ENCODE data around the gene SMYD3. TPM values are rescaled to one million over a fixed set of nuclear protein-coding genes. Genes with fewer than 3 reads are reported as not detected.

The SMYD3 gene
- total and polyA plus RNA-seq, 9 donors, result 8.0 to 13.9 (median 9.6) TPM

DNA sequence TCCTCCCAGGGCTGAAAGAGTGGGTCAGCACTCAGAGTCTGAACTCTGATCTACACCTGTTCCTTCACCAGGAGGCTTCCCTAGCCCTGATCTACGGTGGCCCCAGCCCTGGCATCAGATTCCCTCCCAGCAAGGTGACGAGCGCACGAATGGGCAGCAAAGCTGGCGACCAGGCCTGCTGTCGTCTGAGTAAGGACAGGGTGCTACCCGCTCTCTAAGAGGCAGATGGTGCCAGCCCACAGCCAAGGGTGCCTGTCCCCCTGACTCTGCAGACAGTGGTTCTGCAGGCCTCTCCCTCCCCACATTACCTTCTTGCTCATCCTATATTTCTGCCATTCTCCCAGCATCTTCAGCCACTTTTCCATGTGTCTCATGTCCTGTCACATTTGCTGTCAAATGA lies 10.3 kb upstream of the SMYD3 start:
- no peaks in the 10 kb centered on the region for H3K36me3 ChIP-seq (ENCODE audit: control insufficient read depth, insufficient read depth, low read length)
- DNase-seq, result no peak
- peaks cover 14% of the 10 kb centered on the region for H3K9me3 ChIP-seq (replicated peaks; ENCODE audit: control insufficient read depth, low read depth, low read length)
- no peak overlapping the region for H3K4me3 ChIP-seq (ENCODE audit: low read length)
- no peak overlapping the region for H3K27ac ChIP-seq (ENCODE audit: low read length)
- 87% methylated on average over 7 of the region's 7 CpGs for WGBS (ENCODE audit: insufficient coverage)
- no peaks in the 10 kb centered on the region for H3K27me3 ChIP-seq (ENCODE audit: control insufficient read depth, insufficient read depth, low read length)
- H3K4me1 ChIP-seq (ENCODE audit: control insufficient read depth, insufficient read depth, low read length), result no peaks in the 10 kb centered on the region

DNA sequence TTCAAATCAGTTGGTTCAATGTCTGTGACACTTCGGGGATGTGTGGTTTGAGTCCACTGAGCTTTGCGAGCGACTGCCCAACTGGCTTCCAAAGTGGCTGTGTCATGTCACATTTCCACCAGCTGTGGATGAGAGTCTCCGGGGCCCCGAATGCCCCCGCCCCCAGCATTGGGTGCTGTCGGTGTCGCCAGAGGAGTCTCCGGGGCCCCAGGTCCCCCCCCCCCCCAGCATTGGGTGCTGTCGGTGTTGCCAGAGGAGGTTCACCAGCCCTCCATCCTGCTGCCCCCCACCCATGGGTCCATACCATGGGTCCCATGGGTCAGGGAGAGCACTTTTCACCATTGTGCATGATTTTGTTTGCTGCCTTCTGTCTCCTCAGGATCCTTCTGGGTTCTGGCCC lies 9.0 kb upstream of the SMYD3 start:
- no peaks in the 10 kb centered on the region for H3K27me3 ChIP-seq (ENCODE audit: control insufficient read depth, insufficient read depth, low read length)
- H3K27ac ChIP-seq (ENCODE audit: low read length), result no peak overlapping the region
- no peaks in the 10 kb centered on the region for H3K4me1 ChIP-seq (ENCODE audit: control insufficient read depth, insufficient read depth, low read length)
- H3K9me3 ChIP-seq (replicated peaks; ENCODE audit: control insufficient read depth, low read depth, low read length), result peaks cover 14% of the 10 kb centered on the region
- no peak for DNase-seq
- 89% methylated on average over 3 of the region's 10 CpGs for WGBS (ENCODE audit: insufficient coverage)
- no peak overlapping the region for H3K4me3 ChIP-seq (ENCODE audit: low read length)
- H3K36me3 ChIP-seq (ENCODE audit: control insufficient read depth, insufficient read depth, low read length), result no peaks in the 10 kb centered on the region

DNA sequence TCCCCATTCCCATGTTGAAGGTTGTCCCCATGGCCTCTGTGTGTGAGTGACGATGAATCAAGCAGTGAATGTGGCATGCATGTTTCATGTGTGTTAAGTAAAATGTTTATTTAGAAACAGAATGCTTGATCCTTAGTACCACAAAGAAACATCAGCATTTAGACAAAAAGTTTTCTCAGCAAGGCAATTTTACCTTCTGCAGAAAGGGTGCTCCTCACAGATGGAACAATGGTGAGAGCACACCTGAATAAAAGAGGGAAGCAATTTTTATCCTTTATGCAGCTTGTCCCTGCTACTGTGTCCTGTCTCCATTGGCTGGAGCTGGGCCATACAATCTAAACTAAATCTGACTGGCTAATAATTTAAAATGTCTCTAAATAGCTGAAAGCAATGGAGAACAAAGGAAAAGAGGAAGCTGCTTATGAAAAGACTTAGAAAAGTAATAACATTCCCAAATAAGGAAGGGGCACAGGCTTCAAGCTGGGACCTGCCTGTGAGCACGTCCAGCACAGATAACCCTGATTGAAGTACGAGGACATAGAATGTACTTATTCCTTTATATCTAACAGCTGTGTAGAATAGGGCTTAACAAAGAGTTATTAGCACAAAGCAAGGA lies 8.4 kb upstream of the SMYD3 start:
- DNase-seq, result no peak
- Histone ChIP-seq H3K36me3 (ENCODE audit: control insufficient read depth, insufficient read depth, low read length) (no peaks in the 10 kb centered on the region), H3K9me3 (replicated peaks; ENCODE audit: control insufficient read depth, low read depth, low read length) (peaks cover 14% of the 10 kb centered on the region), H3K27ac (ENCODE audit: low read length) (no peak overlapping the region), H3K4me3 (ENCODE audit: low read length) (no peak overlapping the region), H3K27me3 (ENCODE audit: control insufficient read depth, insufficient read depth, low read length) (no peaks in the 10 kb centered on the region), H3K4me1 (ENCODE audit: control insufficient read depth, insufficient read depth, low read length) (no peaks in the 10 kb centered on the region)
- WGBS (ENCODE audit: insufficient coverage), result no CpG with 5 or more reads among the region's 3 CpGs

DNA sequence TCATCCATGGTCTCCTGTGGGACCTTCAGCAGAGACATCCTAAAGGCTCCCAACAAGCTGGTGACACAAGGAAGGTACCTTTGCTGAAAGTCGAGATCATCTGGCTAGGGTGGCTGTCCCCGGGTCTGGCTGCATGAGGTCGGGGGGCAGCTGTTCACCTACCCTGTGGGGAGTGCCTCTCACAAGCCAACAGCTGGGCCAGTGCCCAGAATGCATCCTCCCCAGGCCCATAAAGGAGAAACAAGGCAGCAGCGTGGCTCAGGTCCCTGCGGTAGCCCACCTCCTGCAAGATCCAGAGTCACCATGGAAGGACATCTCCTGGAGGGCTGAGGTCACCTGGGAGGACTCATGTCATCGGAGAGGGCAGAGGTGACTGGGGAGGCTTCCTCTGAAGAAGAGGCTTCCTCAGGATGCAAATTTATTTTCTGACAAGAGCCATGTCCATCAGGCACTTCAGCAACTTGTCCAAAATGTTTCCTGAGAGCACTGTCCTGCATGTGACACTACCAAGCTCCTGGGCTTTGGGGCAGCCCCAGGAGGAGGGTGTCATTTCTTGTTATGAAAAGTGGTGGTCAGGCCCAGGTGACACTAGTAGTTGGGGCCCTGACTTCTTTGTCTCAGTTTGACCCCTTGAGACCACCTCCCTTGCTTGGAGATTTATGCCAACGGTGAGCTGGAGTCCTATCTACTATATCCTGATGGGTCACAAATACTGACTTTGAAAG lies 6.7 kb upstream of the SMYD3 start:
- Histone ChIP-seq H3K4me1 (ENCODE audit: control insufficient read depth, insufficient read depth, low read length) (no peaks in the 10 kb centered on the region), H3K27me3 (ENCODE audit: control insufficient read depth, insufficient read depth, low read length) (no peaks in the 10 kb centered on the region), H3K4me3 (ENCODE audit: low read length) (no peak overlapping the region), H3K27ac (ENCODE audit: low read length) (no peak overlapping the region), H3K36me3 (ENCODE audit: control insufficient read depth, insufficient read depth, low read length) (no peaks in the 10 kb centered on the region), H3K9me3 (replicated peaks; ENCODE audit: control insufficient read depth, low read depth, low read length) (peaks cover 14% of the 10 kb centered on the region)
- WGBS (ENCODE audit: insufficient coverage), result 98% methylated on average over 5 of the region's 7 CpGs
- no peak for DNase-seq

DNA sequence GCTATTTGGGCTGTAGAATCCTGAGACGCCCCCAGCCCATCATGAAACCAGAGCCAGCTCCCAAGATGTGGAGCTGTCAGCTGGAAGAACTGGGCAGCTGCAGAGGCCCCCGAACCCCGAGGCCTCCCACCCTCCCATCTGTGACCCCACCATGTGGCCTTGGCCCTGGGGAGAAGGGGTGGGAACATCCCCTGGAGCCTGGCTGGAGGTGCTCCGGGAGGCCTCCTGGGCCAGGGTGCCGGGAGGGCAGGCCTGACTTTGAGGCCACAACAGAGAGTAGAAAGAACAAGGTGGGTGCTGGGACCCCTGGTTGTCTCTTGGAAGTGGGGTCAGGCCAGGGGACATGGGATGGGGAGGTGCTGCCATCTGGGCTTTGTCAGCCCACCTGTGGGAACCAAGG lies 6.0 kb upstream of the SMYD3 start:
- no peaks in the 10 kb centered on the region for H3K4me1 ChIP-seq (ENCODE audit: control insufficient read depth, insufficient read depth, low read length)
- WGBS (ENCODE audit: insufficient coverage), result 86% methylated on average over 2 of the region's 5 CpGs
- H3K27ac ChIP-seq (ENCODE audit: low read length), result no peak overlapping the region
- no peaks in the 10 kb centered on the region for H3K36me3 ChIP-seq (ENCODE audit: control insufficient read depth, insufficient read depth, low read length)
- H3K27me3 ChIP-seq (ENCODE audit: control insufficient read depth, insufficient read depth, low read length), result no peaks in the 10 kb centered on the region
- no peak for DNase-seq
- peaks cover 14% of the 10 kb centered on the region for H3K9me3 ChIP-seq (replicated peaks; ENCODE audit: control insufficient read depth, low read depth, low read length)
- no peak overlapping the region for H3K4me3 ChIP-seq (ENCODE audit: low read length)

DNA sequence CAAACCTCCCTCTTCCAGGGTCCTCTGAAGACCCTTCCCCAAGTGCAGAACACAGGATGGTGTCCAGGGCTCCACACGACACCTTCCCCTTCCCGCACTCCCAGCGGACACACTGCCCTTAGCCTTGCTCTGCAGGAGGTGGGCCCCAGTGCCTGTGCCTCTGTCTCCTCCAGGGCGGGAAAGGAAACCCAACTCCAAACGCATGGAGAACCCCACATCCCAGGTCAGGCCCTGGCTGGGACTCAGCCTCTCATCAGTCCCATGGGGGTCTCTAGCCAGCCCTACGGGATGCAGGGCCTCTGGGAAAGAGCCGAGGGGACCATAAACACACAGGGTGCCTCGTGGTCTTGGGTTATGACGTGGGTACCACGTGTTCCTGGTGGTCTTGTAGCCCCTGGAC lies 5.6 kb upstream of the SMYD3 start:
- H3K36me3 ChIP-seq (ENCODE audit: control insufficient read depth, insufficient read depth, low read length), result no peaks in the 10 kb centered on the region
- H3K27ac ChIP-seq (ENCODE audit: low read length), result no peak overlapping the region
- no peak for DNase-seq
- H3K4me3 ChIP-seq (ENCODE audit: low read length), result no peak overlapping the region
- no peaks in the 10 kb centered on the region for H3K4me1 ChIP-seq (ENCODE audit: control insufficient read depth, insufficient read depth, low read length)
- peaks cover 14% of the 10 kb centered on the region for H3K9me3 ChIP-seq (replicated peaks; ENCODE audit: control insufficient read depth, low read depth, low read length)
- WGBS (ENCODE audit: insufficient coverage), result 85% methylated on average over 10 of the region's 10 CpGs
- H3K27me3 ChIP-seq (ENCODE audit: control insufficient read depth, insufficient read depth, low read length), result no peaks in the 10 kb centered on the region

DNA sequence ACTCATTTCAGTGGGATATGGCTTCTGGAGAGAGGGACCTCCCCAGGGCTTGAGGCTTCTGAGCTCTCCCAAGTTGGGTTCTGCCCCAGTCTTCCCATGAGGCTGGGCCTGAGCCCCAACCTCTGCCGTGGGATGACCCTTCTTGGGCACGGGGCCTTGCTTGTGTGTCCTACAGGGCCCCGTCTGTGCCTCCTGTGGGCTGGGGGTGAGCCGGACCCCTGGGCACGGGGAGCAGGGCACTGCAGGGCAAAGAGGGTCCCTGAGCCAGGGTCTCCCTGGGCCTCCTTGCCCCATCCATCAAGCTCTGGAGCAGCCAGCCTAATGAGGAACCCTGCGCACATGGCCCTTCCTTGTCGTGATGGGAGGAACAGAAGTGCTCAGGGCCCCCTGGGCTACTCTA lies 5.2 kb upstream of the SMYD3 start:
- H3K27me3 ChIP-seq (ENCODE audit: control insufficient read depth, insufficient read depth, low read length), result no peaks in the 10 kb centered on the region
- no peaks in the 10 kb centered on the region for H3K36me3 ChIP-seq (ENCODE audit: control insufficient read depth, insufficient read depth, low read length)
- no peak for DNase-seq
- peaks cover 14% of the 10 kb centered on the region for H3K9me3 ChIP-seq (replicated peaks; ENCODE audit: control insufficient read depth, low read depth, low read length)
- no peaks in the 10 kb centered on the region for H3K4me1 ChIP-seq (ENCODE audit: control insufficient read depth, insufficient read depth, low read length)
- H3K4me3 ChIP-seq (ENCODE audit: low read length), result no peak overlapping the region
- 94% methylated on average over 7 of the region's 7 CpGs for WGBS (ENCODE audit: insufficient coverage)
- H3K27ac ChIP-seq (ENCODE audit: low read length), result no peak overlapping the region

DNA sequence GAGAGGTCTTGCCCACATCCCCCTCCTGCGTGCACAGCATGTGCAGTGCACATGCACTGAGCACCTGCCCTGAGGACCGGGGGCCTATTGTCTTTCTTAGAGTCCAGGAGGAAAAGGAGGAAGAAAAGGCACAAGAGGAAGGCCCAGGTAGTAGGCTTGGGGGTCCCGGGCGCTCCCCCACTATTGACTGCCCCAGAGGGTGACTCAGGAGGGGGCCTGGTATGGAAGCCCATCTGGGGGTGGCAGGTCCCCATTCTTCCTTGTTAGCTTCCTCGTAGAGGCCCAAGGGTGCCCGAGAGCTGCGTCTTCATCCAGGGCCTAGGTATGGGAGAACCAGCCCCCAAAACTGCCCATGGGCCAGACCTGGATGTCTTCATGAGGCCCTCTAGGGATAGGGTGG lies 4.1 kb upstream of the SMYD3 start:
- Histone ChIP-seq H3K9me3 (replicated peaks; ENCODE audit: control insufficient read depth, low read depth, low read length) (peaks cover 6% of the 10 kb centered on the region), H3K27ac (ENCODE audit: low read length) (no peak overlapping the region), H3K4me1 (ENCODE audit: control insufficient read depth, insufficient read depth, low read length) (peaks cover 5% of the 10 kb centered on the region), H3K36me3 (ENCODE audit: control insufficient read depth, insufficient read depth, low read length) (no peaks in the 10 kb centered on the region), H3K4me3 (ENCODE audit: low read length) (no peak overlapping the region), H3K27me3 (ENCODE audit: control insufficient read depth, insufficient read depth, low read length) (no peaks in the 10 kb centered on the region)
- 89% methylated on average over 3 of the region's 7 CpGs for WGBS (ENCODE audit: insufficient coverage)
- DNase-seq, result no peak

DNA sequence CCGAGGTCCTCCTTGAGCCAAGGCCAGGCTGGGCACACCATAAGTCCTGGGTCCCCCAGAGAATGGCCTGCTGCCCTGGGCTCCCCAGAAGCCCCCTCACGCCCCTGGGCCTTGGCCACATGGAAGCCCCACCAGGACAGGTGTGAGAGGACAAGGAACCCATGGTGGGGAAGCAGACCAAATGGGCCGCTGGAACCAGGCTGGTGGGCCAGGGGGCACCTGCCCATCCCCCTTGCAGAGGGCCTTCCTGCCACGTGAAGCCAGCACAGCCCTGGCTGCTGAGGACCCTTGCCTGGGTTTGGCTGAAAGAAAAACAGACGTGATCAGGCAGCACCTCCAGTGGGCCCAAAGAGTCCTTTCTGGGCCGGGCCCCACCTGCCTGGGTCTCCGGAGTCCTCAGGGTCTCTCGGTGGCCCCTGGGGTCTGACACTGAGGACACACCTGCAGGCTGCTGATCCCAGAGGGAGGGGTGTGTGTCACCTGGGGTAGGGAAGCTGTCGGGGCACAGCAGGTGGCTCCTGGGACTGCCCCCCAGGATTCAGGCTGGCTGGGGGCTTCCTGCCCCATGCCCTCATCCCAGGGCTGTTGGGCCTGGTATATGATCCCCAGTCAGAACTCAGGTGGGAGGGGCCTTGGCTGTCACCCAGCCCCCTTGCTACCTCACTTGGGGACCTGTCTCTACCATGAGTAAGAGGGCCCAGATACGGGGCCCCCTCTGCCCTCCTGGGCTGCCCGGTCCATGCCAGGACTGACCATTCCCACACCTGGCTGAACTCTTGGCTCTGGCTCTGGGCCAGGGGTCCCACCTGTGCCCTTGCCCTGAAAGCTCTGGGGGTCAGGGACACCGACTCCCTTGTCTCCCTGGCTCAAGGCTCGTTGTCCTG lies 3.3 kb upstream of the SMYD3 start:
- peaks cover 6% of the 10 kb centered on the region for H3K4me1 ChIP-seq (ENCODE audit: control insufficient read depth, insufficient read depth, low read length)
- H3K27ac ChIP-seq (ENCODE audit: low read length), result no peak overlapping the region
- WGBS (ENCODE audit: insufficient coverage), result 78% methylated on average over 8 of the region's 13 CpGs
- DNase-seq, result no peak
- H3K27me3 ChIP-seq (ENCODE audit: control insufficient read depth, insufficient read depth, low read length), result no peaks in the 10 kb centered on the region
- H3K36me3 ChIP-seq (ENCODE audit: control insufficient read depth, insufficient read depth, low read length), result no peaks in the 10 kb centered on the region
- peaks cover 3% of the 10 kb centered on the region for H3K9me3 ChIP-seq (replicated peaks; ENCODE audit: control insufficient read depth, low read depth, low read length)
- H3K4me3 ChIP-seq (ENCODE audit: low read length), result no peak overlapping the region
